ENCODE data around the gene SSBP4. TPM values are rescaled to one million over a fixed set of nuclear protein-coding genes. Genes with fewer than 3 reads are reported as not detected.
A peak's percentile ranks its signal among the peaks of the same experiment; 100 is the strongest.

Gene SSBP4
- total and polyA plus RNA-seq, 2 donors (not counting 3 experiments of a cell fraction or from before 2014, with no cell fraction given): 89.6 to 151 TPM

DNA sequence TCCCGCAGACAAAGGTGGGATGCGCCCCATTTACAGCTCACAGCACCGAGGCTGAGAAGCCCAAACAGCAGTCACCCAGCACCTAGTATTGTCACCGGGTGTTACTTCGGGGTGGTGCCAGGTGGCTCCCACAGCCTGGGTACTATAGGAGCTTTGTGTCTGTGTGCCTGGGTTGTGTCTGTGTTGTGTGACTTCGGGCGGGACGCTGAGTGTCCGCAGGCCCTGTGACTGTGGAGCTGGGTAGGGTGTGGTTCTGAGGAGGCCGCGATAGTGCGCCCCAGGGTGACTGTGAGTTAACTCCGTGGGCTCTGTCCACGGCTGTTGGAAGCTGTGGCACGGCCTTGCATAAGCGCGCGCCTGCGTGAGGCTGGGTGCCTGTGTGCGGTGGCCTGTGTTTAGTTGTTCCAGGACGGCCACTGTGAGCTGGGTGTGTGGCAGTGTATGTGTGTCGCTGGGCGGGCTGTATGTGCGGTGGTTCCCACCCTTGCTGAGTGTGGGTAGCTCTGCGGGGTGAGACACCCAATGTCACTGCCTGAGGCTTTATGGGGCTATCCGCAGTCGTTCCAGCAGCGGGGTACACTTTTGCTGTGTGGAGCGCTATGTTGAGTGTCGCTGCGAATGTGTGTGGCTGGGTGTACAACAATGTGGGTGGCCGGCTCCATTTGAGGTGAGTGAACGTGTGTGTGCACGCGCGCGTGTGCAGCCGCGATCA, 559 bp upstream of the SSBP4 start:
- H3K27me3 ChIP-seq (ENCODE audit: control insufficient read depth in 2 of 2, insufficient read depth in 2 of 2, low read length in 2 of 2): no peaks in the 10 kb centered on the region
- H2AFZ ChIP-seq (ENCODE audit: low read depth, low read length): peak overlapping the region; percentile 78
- H4K20me1 ChIP-seq (replicated peaks; ENCODE audit: control insufficient read depth, extremely low read depth, insufficient read depth, low read length): no peaks in the 10 kb centered on the region
- intact Hi-C loops (cut with micrococcal nuclease): loop anchor here (1.0 kb wide), 1 partner anchor 19 kb away; no protein-coding TSS in a partner anchor
- H3K9me1 ChIP-seq (replicated peaks; ENCODE audit: control insufficient read depth, extremely low read depth, insufficient read depth, low read length): no peaks in the 10 kb centered on the region
- no peaks in the 10 kb centered on the region for H3K36me3 ChIP-seq (ENCODE audit: control insufficient read depth in 2 of 2, extremely low read depth in 1 of 2, insufficient read depth in 2 of 2, low read length in 2 of 2)
- POLR2A ChIA-PET: interaction anchor here (1.5 to 5.8 kb wide), 3 partner anchors 10 to 138 kb away, joined by 4 to 58 read pairs (median 9); partner anchors contain the start of genes GDF15 and JUND
- H3K27ac ChIP-seq (ENCODE audit: insufficient read depth, low read depth, low read length): peak overlapping the region; percentile 16
- peaks cover 43% of the 10 kb centered on the region for H3K79me2 ChIP-seq (ENCODE audit: control insufficient read depth, insufficient read depth, low read length)
- BruUV-seq (replicated peaks): no TSS peak
- peak overlapping the region in 1 of 3 experiments; percentile 13 for H3K4me3 ChIP-seq (replicated peaks in 1 of 3; ENCODE audit: insufficient read depth in 1 of 3, low read depth in 1 of 3, low read length in 3 of 3)
- peaks cover 46% of the 10 kb centered on the region for H3K4me1 ChIP-seq (ENCODE audit: control insufficient read depth, extremely low read depth, insufficient read depth, low read length)
- no peaks in the 10 kb centered on the region for H3K9me3 ChIP-seq (replicated peaks; ENCODE audit: control insufficient read depth, insufficient read depth, low read length)
- FAIRE-seq: no peak
- no peak overlapping the region for H3K9ac ChIP-seq (replicated peaks; ENCODE audit: extremely low read depth, insufficient read depth, low read length)
- H3K4me2 ChIP-seq (ENCODE audit: insufficient read depth, low read length): no peak overlapping the region
- DNase-seq (ENCODE audit: low read depth, low spot score): no peak
- CTCF ChIA-PET: interaction anchor here (0.7 to 11.1 kb wide), 19 partner anchors 8 to 305 kb away, joined by 3 to 119 read pairs (median 5); partner anchors contain the start of genes GDF15 and JUND
- TF ChIP-seq FOS (IDR thresholded peaks at IDR 0.05; ENCODE audit: borderline replicate concordance, insufficient read depth, low read length): no peak
- no peak for TF ChIP-seq GATA2 (IDR thresholded peaks at IDR 0.05; ENCODE audit: insufficient read depth, insufficient read length, low read depth, low read length)
- TF ChIP-seq MYC (IDR thresholded peaks at IDR 0.05; ENCODE audit: low read depth, low read length): no peak
- TF ChIP-seq, protein P1, sequence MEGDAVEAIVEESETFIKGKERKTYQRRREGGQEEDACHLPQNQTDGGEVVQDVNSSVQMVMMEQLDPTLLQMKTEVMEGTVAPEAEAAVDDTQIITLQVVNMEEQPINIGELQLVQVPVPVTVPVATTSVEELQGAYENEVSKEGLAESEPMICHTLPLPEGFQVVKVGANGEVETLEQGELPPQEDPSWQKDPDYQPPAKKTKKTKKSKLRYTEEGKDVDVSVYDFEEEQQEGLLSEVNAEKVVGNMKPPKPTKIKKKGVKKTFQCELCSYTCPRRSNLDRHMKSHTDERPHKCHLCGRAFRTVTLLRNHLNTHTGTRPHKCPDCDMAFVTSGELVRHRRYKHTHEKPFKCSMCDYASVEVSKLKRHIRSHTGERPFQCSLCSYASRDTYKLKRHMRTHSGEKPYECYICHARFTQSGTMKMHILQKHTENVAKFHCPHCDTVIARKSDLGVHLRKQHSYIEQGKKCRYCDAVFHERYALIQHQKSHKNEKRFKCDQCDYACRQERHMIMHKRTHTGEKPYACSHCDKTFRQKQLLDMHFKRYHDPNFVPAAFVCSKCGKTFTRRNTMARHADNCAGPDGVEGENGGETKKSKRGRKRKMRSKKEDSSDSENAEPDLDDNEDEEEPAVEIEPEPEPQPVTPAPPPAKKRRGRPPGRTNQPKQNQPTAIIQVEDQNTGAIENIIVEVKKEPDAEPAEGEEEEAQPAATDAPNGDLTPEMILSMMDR (IDR thresholded peaks at IDR 0.05; ENCODE audit: extremely low read depth in 1 of 2, insufficient read depth in 1 of 2, low read depth in 1 of 2, low read length in 2 of 2): no peak
- no peak for TF ChIP-seq EZH2 (IDR thresholded peaks at IDR 0.05; ENCODE audit: borderline replicate concordance, low read depth, low read length, severe bottlenecking)
- no peak for TF ChIP-seq POLR2A (IDR thresholded peaks at IDR 0.05; ENCODE audit: low read depth, low read length)
- TF ChIP-seq JUN (IDR thresholded peaks at IDR 0.05; ENCODE audit: borderline replicate concordance, insufficient read depth, insufficient read length, low read depth): no peak
- TF ChIP-seq POLR2AphosphoS5 (IDR thresholded peaks at IDR 0.05; ENCODE audit: insufficient read depth, low read depth, low read length): no peak
- TF ChIP-seq, protein P2, sequence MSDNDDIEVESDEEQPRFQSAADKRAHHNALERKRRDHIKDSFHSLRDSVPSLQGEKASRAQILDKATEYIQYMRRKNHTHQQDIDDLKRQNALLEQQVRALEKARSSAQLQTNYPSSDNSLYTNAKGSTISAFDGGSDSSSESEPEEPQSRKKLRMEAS (IDR thresholded peaks at IDR 0.05; ENCODE audit: insufficient read depth, insufficient read length): no peak
- dilution Hi-C loops (cut with MboI; ENCODE audit: extremely low pct_ligation_motif_present, low sequenced_read_pairs): no loop called here
